Pulmonary artery endothelial cell (primary cell): ENCODE data around the gene RC3H2. TPM values are rescaled to one million over a fixed set of nuclear protein-coding genes. Genes with fewer than 3 reads are reported as not detected.

ENCODE experiments used
- DNase-seq: peaks from one replicate; pipeline ENCODE4 v3.0.0-alpha.2; 2011; ENCODE audit warnings: low read depth, low spot score
- total RNA-seq: library from RNA; depleted of rRNA; stranded (reverse); fragments of >200 nt; gene quantifications from 2 replicates; pipeline ENCODE4 v1.2.3, GENCODE V29; 2014

Gene RC3H2
- total RNA-seq, 1 donor from 2014 or later: 57.0 TPM

GRCh38 chr9:122807271-122807900 is 97.8 kb downstream of the RC3H2 start:
- DNase-seq: no peak

- no peak for DNase-seq
Observed at GRCh38 chr9:122806661-122807060, 98.5 kb downstream of the RC3H2 start.

- DNase-seq: no peak
Observed at GRCh38 chr9:122800066-122801060, 104.8 kb downstream of the RC3H2 start, which contains the start of gene OR1K1. Gene OR1K1 (plus strand): TSS chr9:122800123. CDS start chr9:122800123, 0 bp downstream.

- DNase-seq: no peak
Observed at GRCh38 chr9:122797316-122798063, 107.7 kb downstream of the RC3H2 start.

Other genes starting within 250 kb of the RC3H2 start
- 0.07 TPM in 1 of 2 replicates, not detected in the other for gene OR1B1, start 247.7 kb downstream of the RC3H2 start, total RNA-seq
- gene OR1L1, start 243.6 kb downstream of the RC3H2 start, total RNA-seq: not detected in 2 replicates
- not detected in 2 replicates for gene OR1L3, start 230.2 kb downstream of the RC3H2 start, total RNA-seq
- gene OR1L4, start 181.4 kb downstream of the RC3H2 start, total RNA-seq: not detected in 2 replicates
- gene OR1L6, start 163.1 kb downstream of the RC3H2 start, total RNA-seq: not detected in 2 replicates
- gene OR5C1, start 116.4 kb downstream of the RC3H2 start, total RNA-seq: not detected in 2 replicates
- not detected in 2 replicates for gene OR1K1, start 105.2 kb downstream of the RC3H2 start, total RNA-seq
- gene PDCL, start 76.8 kb downstream of the RC3H2 start, total RNA-seq: 70.4 and 86.4 TPM in 2 replicates
- gene ZBTB6, start 8.0 kb upstream of the RC3H2 start, total RNA-seq: 11.7 and 13.5 TPM in 2 replicates
- 2.7 and 3.8 TPM in 2 replicates for gene ZBTB26, start 26.2 kb upstream of the RC3H2 start, total RNA-seq
- 27.5 and 37.0 TPM in 2 replicates for gene RABGAP1, start 35.7 kb upstream of the RC3H2 start, total RNA-seq
- 0.35 and 0.46 TPM in 2 replicates for gene GPR21, start 128.3 kb upstream of the RC3H2 start, total RNA-seq